Liver (tissue), 3 donors: Measurements from ENCODE around the gene IRF2BP2.

Source experiments
- CTCF ChIP-seq: fragments of 150-350 bp; IDR thresholded peaks from 2 replicates; pipeline ENCODE4 v1.5.1; 2017; ENCODE audit warnings: improper control_type of control experiment, low read depth, low read length; ENCODE audit not compliant: missing input control
- GABPA ChIP-seq, 2 donors: IDR thresholded peaks in 1 of 2; conservative IDR thresholded peaks in 1 of 2; 2 replicates each; pipeline ENCODE4 v1.6.1; 2016; ENCODE audit warnings: antibody characterized with exemption in 2 of 2, mild to moderate bottlenecking in 1 of 2, moderate library complexity in 1 of 2
- REST ChIP-seq: IDR thresholded peaks from 2 replicates; pipeline ENCODE4 v1.6.1; 2016; ENCODE audit warnings: antibody characterized with exemption, mild to moderate bottlenecking
- YY1 ChIP-seq: IDR thresholded peaks from 2 replicates; pipeline ENCODE4 v1.6.1; 2016; ENCODE audit warnings: antibody characterized with exemption, mild to moderate bottlenecking
- donor health status: healthy.
- donor health status: healthy.

GRCh38 chr1:234595899-234596298 is 14.1 kb downstream of the IRF2BP2 start:
- TF ChIP-seq CTCF (no peak), GABPA (IDR thresholded peaks at IDR 0.05 in 1 of 2, conservative IDR thresholded peaks at IDR 0.05 in 1 of 2) (no peak), REST (no peak), YY1 (no peak)
